Stimulated activated CD8-positive, alpha-beta memory T cell treated with anti-CD3 and anti-CD28 coated beads, Interleukin-4, amount 100 ng/mL, for 4 hours (primary cell): ENCODE results near the gene METTL8.

Source experiments
- DNase-seq, 2 donors: peaks; one replicate each; pipeline ENCODE4 v3.0.0-alpha.2; 2020; ENCODE audit warnings: low read depth in 2 of 2, low spot score in 1 of 2

The METTL8 gene

DNA sequence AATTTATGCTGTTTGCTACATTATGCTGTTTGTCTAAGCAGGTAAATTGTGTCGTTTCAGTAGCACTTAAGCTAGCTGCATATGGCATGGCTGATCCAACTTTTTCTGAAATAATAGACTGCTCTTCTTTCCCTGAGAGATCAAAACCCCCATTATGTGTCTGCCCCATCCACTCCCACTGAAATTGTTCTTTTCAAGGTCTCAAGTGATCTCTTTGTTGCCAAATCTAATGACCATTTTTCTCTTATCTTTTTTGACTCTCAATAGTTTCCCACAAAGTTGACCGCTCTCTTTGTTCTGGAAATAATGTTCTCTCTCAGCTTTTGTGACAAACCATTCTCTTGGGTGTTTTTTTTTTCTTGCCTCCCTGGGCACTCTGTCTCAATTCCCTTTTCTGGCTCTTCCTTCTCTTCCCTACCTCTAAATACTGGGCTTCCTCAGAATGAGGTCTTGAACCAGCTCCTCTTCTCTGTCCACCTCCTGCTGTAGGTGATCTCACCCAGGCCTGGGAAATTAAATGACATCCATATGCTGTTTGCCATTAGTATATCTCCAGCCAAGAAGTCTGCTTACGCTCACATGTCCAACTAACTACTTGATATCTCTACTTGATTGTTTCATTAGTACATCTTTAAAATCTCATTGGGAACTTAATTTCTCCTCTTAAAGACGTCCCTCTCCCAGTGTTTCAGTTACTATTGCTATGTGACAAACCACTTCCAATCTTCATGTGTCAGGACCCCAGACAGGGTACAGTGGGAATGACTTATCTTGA, 165.7 kb downstream of the METTL8 start:
- no peak for DNase-seq
